Measurements from ENCODE around the gene FCRL2.
"Not testable (repeated sequence)": the region's sequence is repeated elsewhere in the genome, so short reads cannot be mapped to it uniquely, and the experiment has no call there.

FCRL2 gene

DNA sequence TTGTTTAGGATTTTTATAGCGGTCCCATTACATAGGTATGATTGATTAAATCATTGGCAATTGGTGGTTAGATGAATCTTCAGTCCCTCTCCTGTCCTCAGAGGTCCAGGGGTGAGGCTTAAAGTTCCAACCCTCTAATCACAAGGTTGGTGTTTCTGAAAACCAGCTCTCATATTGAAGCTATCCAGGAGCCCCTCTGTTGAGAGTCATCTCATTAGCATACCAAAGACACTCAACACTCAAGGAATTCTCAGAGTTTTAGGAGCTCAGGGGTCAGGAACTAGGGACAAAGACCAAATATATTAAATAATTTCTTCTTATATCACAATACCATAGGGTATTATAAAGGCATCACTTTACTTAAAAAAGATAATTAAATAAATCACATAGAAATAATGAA, 23.3 kb downstream of the FCRL2 start:
- in situ Hi-C loops (cut with MboI; ENCODE audit: low sequenced_read_pairs): no loop called here

DNA sequence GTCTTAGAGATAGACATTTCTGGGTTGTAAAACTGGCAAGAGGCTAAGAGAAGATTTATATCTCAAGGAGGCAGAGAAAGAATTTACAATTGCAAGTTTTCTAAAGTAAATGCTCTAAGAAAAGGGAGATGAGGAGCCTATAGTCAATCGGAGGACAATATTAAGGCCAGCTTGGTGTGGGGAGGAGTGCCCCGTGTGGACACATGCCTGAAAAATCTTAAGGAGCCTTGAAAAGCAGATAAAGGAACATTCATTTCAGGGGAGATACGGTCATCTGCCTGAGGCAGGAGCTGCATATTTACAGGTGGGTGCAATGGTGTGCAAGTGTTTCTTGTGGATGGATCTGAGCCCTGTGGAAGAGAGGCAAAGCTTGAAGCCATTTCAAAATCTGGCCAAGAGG, 25.6 kb downstream of the FCRL2 start:
- in situ Hi-C loops (cut with MboI; ENCODE audit: low sequenced_read_pairs): no loop called here

DNA sequence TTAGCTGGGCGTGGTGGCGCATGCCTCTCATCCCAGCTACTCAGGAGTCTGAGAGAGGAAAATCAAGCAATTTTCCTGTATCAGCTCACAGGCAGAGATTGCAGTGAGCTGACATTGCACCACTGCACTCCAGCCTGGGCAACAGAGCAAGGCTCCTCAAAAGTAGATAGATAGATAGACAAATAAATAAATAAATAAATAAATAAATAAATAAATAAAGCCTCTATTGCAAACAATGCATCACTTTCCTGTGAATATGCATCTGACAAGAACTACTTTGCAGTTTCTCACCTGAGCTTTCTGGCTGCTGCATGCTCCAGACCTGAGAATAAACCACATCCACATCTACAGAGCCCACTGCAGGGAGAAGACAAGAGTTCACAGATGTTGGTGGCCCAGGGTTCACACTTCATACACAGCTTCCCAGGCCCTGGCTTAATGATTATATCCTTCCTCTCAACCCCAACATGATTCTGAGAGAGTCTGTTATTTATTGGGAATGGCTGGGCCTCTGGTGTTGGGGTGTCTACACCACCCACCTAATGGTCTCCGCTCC, 28.6 kb downstream of the FCRL2 start:
- in situ Hi-C loops (cut with MboI; ENCODE audit: low sequenced_read_pairs): no loop called here

DNA sequence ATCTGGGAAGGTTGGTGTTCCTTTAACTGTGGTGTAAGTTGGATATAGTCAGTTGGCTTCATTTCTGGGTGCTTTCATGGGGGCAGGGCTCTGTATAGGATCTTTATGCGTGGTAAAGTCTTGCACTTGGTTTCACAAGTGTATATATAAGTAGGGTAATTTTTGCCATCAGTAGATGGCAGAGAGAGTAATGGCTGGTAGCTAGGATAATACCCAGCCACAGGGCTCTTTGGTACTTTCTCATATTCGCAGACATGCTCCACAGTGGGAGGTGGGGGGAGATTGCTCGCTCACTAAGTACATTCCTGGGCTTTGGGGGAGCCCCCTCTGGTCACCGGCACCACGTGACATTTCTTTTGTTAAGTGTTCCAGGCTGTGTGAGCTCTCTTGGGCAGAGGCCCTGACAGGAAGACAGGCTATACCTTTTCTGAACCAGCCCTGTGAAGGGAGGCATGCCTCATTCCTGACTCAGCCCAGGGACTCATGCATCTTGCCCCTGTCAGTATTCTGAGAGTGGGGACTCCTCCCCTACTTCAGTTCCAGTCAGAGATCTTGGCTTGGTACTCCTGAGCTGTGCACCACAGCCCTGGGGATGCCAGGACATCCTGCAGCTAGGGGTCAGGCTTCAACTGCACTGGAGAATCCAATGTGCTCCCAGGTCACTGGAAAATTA, 37.6 kb downstream of the FCRL2 start:
- in situ Hi-C loops (cut with MboI; ENCODE audit: low sequenced_read_pairs): no loop called here

DNA sequence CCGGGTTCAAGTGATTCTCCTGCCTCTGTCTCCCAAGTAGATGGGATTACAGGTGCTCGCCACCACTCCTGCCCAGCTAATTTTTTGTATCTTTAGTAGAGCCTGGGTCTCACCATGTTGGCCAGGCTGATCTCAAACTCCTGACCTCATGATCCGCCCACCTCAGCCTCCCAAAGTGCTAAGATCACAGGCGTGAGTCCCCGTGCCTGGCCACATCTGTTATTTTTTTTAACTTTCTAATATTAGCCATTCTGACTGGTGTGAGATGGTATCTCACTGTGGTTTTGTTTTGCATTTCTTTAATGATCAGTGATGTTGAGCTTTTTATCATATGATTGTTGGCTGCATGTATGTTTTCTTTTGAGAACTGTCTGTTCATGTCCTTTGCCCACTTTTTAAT, 40.9 kb downstream of the FCRL2 start:
- in situ Hi-C loops (cut with MboI; ENCODE audit: low sequenced_read_pairs): not testable (repeated sequence)

DNA sequence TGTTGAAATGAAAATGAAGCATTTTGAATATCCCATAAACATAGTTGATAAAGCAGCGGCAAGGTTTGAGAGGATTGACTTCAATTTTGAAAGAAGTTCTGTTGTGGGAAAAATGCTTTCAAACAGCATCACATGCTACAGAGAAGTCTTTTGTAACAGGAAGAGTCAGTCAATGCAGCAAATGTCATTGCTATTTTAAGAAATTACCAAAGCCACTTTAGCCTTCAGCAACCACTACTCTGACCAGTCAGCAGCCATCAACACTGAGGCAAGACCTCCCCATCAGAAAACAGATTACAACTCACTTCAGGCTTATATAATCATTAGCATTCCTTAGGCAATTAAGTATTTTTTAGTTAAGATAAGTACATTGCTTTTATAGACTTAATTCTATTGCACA, 42.6 kb downstream of the FCRL2 start:
- in situ Hi-C loops (cut with MboI; ENCODE audit: low sequenced_read_pairs): no loop called here

DNA sequence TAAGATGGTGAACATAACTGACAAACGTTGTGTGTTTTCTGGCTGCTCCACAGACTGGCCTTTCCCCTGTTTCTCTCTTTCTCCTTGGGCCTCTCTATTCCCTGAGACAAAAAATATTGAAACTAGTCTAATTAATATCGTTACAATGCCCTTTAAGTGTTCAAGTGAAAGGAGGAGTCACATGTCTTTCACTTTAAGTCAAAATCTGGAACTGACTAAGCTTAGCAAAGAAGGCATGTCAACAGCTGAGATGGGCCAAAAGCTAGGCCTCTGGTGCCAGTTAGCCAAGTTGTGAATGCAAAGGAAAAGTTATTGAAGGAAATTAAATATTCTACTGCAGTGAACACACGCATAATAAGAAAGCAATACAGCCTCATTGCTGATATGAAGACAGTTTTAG, 44.2 kb downstream of the FCRL2 start:
- in situ Hi-C loops (cut with MboI; ENCODE audit: low sequenced_read_pairs): no loop called here

DNA sequence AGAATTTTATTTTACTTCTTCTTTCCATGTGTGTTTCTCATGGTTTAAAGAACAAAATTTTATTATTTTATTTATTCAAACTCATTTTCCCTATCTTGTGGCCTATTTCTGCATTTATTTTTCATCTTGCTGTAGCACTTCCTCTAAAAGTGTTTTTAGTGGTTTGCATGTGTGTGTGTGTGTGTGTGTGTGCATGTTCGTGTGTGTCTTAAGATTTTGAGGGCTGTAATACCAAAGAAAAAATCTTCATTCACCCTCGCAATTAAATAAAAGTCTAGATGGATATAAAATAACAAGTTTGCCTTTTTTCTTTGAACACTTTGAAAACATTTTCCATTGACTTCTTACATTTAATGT, 51.7 kb downstream of the FCRL2 start:
- in situ Hi-C loops (cut with MboI; ENCODE audit: low sequenced_read_pairs): no loop called here

DNA sequence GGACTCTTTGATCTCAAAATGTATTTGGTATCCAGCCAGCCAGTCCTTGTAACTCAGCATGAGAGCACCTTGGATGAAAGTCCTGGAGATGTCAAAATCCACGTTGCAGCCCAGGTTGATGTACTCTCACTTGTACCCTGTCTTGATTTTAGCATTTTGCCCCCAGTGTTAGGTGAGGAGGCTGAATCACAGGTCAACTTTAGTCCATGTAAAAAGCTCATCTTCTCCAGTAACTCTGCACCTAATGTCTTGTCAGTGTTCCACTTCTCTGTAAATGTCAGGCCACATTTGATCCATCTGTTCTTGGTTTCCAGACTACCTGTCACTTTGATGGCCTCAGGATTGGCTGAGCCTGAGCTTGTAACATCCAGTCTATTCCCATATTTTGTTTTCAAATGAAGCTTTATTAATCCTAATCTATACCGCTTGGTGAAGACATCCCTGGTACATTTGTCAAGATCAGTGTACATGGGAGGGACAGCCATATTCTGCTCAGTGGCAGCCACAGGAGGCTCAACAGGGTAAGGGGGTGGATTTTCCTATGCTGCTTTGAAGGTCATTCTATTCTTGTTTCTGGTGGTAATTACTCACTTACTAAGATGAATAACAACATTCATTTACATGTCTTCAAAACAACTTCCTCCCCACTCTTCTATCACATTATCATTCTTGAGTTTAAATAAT, 52.3 kb downstream of the FCRL2 start:
- in situ Hi-C loops (cut with MboI; ENCODE audit: low sequenced_read_pairs): no loop called here

DNA sequence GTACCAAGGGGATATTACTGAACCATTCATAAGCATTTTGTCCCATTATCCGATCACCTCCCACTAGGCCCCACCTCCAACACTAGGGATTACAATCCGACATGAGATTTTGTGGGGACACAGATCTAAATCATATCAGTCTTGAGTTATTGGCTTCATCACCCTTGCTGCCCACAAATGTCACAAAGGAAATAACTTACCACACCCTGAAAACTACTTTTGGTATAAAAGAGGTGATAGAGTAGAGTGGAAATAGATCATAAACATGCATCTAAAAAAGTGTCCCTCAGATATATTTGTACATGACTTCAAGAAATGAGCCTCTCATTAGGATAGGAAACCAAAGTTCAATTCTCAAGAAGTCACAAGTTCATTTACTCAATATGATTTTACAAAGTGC, 53.8 kb downstream of the FCRL2 start:
- in situ Hi-C loops (cut with MboI; ENCODE audit: low sequenced_read_pairs): no loop called here

DNA sequence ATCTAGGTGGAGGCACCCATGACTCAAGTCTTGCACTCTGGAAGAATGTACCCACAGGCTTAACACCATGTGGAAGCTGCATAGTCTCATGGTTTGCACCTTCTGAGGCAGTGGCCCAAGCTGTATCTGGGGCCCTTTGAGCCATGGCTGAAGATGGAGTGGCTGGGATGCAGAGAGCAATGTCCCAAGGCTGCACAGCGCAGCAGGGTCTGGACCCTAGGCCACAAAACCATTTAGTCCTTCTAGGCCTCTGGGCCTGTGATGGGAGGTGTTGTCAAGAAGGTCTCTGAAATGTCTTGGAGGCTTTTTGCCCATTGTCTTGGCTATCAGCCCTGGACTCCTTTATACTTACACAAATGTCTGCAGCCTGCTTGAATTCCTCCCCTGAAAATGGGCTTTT, 54.9 kb downstream of the FCRL2 start:
- in situ Hi-C loops (cut with MboI; ENCODE audit: low sequenced_read_pairs): no loop called here

DNA sequence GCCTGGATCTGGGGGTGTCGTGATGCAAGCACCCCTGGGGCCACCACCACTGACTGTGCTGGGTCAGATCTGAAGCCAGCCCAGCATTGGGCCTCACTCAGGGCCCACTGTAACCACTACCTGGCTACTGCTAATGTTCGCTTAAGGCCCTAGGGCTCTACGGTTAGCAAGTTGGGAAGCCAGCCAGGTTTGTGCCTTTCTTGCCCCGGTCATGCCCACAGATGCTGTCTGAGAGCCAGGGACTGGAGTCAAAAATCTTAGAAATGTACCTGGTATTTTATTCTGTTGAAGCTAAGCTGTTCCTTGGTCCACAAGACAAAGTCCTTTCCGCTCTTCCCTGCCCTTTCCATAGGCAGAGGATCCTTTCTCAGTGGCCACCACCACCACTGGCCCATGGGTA, 61.2 kb downstream of the FCRL2 start:
- in situ Hi-C loops (cut with MboI; ENCODE audit: low sequenced_read_pairs): no loop called here

DNA sequence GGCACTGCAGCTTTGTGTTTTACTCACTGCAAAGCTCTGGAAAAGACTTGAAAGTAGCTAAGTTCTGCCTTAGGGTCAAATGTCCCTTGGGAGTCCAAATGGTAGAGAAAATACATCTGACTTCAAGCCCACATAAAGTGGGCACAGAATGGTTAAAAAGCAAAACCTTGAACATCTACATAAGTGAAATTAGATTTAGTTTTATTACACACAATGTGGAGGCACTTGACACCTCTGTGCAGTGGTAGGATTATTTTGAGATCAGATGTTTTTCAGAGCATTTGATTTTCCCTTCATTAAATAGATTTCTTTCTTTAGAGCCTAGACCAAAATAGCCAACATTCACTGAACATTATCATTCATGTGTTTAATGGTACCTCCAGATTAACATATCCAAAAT, 65.1 kb downstream of the FCRL2 start:
- in situ Hi-C loops (cut with MboI; ENCODE audit: low sequenced_read_pairs): no loop called here

DNA sequence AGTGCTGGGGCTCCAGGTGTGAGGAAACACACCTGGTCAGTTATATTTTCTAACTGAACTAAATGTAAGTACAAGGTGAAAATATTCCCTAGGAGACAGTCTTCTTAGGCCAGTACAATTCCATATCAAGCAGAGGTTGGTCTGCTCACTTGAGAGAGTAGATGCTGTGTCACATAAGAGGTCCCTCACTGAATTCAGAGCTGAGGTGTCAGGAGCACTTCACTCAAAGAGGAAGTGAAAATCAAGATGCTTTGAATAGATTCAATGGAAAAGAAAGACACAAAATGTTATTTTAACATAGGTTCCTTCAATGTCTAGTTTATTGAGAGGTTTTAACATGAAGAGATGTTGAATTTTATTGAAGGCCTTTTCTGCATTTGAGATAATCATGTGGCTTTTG, 72.1 kb downstream of the FCRL2 start:
- in situ Hi-C loops (cut with MboI; ENCODE audit: low sequenced_read_pairs): no loop called here

DNA sequence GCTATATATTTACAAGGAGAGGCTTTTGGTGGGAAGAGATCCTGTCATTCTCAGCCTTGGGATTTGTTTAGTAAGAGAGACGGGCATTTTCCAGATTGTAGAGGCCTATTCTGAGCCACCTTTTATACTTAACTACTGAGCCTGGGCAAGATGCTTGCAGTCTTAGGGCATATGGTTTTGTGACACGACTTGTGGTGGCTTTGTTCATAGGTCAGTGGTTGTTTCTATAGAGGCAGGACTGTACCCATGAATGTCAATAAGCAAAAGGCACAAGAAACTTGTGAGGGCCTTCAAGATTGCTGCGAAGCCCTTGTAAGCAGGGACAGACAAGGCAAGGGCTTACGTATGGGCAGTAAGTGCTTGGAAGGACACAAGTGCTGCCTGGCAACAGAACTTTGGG, 73.0 kb downstream of the FCRL2 start:
- in situ Hi-C loops (cut with MboI; ENCODE audit: low sequenced_read_pairs): no loop called here

DNA sequence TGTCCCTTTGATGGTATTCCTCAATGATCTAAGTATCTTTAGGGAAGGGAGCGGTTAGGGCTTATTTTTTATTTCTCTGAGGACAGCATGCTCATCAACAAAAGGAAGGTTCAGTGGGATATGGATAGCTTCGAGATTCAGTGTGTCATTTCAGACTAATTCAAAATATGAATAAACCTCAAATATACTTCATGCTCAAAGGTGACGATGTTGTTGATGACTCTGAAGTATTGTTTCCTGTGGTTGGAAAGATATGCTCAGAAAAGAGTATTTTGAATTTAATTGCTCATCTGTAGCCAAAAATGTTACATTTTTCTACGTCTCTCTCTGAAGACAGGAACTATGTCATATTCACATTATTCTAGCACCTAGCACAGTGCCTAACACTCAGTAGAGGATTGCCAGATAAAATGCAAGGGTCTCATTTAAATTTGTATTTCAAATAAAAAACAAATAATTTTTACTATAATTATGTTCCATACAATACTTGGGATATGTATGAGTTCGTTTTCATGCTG, 74.6 kb downstream of the FCRL2 start:
- in situ Hi-C loops (cut with MboI; ENCODE audit: low sequenced_read_pairs): no loop called here

DNA sequence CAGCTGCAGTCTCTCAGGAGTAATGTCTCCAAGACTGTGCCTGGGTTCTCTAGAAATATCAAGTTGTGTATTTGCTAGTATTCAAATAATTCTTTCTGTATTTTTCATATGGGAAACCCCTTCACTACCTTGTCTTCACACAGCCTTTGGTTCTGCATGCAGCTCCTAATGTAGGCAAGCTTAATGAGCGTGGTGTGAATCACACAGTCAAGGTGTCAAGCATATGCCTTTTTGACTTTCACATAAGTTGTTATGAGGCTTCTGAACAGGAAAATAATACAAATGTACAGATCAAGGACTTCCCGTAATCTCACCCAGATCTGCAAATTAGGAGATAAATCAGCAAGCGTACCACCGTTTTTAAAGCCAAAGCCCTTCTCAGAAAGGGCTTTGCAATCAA, 76.2 kb downstream of the FCRL2 start, which contains the start of gene FCRL3:
TSS of gene FCRL3 (minus strand) at position 38 of the 400 bp plus-strand sequence. CDS start 280 bp downstream, outside the sequence.
- in situ Hi-C loops (cut with MboI; ENCODE audit: low sequenced_read_pairs): no loop called here

DNA sequence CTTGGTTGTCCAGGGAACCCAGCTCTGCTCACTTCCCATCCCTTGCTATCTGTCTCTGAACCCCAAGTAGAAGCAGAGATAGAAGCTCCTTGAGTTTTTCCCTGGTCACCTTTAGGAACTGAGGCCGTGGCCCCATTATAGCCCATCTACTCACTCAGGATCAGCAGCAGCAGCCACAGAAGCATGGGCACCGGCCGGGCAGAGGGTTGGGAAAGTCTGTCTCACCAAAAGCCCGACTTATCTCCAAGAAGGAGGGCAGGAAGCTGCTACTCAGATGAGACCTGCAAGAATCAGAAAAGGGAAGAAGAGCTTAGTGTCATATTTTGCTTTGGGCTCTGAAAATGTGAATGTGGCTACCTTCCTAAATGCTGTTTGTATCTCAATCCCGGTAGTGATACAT, 76.6 kb downstream of the FCRL2 start:
- in situ Hi-C loops (cut with MboI; ENCODE audit: low sequenced_read_pairs): no loop called here

DNA sequence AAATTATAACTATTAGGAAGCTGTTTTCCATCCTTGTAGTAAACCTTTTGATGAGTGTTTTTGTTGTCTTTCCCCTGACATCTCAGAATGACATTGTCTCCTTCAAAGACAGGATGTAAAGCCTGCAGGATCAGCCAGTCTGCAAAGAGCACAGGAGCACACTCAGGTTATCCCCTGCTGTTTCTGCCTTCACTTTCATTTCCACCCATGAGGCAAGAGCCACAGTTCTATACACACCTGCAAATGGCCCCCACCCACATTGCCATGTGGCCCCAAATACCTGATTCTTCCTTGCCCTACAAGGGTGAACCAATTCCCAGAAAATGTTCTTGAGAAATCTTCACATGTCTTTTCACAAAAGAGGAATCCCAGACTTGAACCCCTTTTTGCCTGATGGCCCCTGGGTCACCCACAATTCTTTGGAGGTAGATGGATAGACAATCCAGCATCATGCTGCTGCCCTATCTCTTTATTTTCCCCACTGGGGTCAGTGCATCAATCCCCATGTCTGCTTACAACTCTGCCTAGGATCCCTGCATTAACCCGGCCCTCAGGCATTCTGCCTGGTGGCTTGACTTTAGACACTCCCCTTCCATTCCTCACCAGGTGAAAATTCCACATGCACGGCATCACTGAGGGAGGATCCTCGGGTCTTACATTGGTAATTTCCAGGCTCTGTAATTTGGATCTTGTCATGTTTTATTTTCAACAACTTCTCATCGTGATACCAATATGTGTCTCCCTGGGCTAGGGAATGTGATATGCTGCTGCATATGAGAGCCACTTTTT, 79.0 kb downstream of the FCRL2 start:
- in situ Hi-C loops (cut with MboI; ENCODE audit: low sequenced_read_pairs): no loop called here

DNA sequence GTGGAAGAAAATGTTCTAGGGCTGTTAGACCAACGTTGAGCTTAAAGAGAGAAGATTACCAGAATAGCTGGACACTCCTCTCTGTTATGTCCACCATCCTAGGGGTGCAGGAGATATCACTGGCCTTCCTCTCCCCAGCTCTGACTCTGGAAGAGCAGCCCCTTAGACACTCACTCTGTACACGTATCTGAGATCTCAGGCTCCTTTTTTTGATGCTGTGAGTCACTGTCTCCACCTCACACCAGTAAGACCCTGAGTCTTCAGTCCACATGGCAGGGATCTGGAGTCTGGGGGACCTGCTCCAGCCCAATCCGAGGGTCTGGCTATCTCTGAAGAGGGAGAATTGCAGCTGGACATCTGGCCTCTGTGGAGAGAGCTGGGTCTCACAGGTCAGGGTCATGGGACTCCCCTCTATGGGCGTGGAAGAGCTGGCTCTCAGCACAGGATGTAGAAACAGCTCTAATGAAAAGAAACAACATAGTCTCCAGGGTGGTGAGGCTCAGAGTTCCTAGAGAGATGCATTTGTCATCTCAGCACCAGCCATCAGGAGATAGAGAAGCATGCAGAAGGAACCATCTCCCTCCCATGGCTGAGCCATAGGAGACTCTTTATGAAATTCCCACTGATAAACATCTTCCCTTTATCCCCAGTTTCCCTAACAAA, 79.8 kb downstream of the FCRL2 start:
- in situ Hi-C loops (cut with MboI; ENCODE audit: low sequenced_read_pairs): no loop called here
